GM21529 (cell line): ENCODE results near the gene ESYT3.

Experiments
- ATAC-seq: cut with Tn5 transposase; IDR thresholded peaks from one replicate; pipeline ENCODE4 v1.9.1; 2021; ENCODE audit not compliant: unreplicated experiment

The ESYT3 gene

DNA sequence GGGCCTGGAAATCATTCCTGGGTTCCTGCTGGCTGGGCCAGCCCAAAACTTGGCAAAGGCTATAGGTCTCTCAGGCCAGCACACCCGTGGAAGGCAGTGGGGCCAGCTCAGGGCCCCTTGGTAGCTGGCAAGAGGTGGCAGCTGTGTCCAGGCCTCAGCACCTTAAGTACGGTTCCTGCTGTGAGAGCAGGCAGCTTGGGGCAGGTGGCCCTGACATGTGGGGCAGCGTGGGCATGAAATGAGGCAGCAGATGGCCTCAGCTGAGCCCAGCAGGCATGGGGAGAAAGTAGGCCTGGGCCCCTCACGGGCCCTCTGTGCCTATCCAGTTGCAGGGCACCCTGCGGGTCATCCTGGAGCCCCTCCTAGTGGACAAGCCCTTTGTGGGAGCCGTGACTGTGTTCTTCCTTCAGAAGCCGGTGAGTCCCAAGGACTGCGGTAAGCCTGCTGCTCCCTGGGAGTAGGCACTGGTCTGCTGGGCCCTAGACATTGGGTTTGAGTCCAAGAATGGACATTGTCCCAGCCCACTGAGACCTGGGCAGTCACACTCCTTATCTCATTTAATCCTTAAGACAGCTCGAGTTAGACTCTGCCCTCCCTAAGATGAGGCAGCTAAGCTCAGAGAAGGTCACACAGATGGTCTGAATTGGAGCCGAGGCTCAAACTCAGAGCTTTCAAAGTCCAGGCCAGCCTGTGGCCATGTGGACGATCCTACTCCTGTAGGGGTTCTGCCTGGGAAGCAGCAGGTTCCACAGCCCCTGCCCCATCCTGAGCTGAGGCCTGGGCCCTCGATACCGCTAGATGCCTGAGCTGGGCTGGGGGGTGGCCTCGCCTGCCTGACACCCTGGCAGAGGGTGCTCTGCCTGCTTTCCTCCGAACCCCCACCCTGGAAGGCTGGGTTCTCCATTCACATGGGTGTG, 25.5 kb downstream of the ESYT3 start:
- no peak for ATAC-seq

DNA sequence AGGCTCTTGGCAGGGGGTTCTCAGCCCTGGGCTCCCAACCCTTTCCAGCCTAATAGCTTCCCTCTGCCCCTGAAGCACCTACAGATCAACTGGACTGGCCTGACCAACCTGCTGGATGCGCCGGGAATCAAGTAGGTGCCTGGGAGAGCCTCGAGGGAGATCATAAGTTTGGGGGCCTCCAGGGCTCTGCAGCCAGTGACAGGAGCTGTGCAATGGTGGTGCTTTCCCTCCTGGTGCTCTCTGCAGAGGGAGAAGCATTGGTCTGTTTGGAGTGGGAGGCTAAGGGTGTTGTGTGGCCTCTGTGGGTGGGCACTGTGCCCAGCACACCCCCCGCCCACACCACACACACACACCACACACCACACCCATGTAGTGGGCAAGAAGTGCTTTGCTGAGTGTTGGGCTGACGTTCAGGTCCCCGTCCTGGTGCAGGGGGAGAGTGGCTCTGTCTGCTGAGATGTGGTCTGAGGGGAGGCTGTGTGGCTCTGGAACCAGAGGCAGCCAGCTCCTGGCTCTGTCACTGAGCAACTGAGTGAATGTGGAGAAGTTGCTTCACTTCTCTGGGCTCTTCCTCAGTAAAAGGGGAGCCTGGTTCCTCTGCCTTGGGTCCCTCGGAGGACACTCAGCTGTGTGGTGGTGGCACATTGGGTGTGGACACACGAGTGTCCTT, 26.3 kb downstream of the ESYT3 start:
- no peak for ATAC-seq

DNA sequence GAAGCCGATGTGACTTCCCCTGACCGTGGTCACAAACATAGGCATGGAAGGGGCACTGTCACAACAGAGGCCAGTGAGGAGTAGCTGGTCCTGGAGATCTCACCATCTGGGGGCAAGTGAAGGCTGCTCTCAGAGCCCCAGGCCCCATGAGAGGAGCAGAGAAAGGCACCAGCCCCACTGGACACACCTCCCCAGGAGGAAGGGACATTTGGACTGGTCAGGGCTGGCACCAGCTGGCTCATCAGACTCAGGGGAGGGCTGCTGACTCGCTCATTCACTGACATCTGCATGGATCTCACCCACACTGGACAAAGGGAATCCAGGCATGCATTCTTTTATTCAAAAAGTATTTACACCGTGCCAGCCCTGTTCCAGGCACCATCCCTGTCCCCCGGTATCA, 26.8 kb downstream of the ESYT3 start:
- no peak for ATAC-seq

DNA sequence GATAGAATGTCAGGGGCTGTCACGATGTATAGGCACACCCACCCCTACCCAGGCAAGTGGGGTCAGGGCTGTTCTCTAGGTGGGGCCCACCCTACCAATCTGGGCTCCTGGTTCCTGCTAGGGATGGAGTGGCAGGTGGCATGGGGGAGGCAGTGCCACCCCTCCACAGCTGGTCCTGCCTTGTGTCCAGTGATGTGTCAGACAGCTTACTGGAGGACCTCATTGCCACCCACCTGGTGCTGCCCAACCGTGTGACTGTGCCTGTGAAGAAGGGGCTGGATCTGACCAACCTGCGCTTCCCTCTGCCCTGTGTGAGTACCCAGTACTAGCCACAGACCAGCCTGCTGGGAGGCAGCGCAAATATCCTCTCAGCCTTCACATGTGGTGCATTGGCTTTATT, 27.5 kb downstream of the ESYT3 start:
- no peak for ATAC-seq

DNA sequence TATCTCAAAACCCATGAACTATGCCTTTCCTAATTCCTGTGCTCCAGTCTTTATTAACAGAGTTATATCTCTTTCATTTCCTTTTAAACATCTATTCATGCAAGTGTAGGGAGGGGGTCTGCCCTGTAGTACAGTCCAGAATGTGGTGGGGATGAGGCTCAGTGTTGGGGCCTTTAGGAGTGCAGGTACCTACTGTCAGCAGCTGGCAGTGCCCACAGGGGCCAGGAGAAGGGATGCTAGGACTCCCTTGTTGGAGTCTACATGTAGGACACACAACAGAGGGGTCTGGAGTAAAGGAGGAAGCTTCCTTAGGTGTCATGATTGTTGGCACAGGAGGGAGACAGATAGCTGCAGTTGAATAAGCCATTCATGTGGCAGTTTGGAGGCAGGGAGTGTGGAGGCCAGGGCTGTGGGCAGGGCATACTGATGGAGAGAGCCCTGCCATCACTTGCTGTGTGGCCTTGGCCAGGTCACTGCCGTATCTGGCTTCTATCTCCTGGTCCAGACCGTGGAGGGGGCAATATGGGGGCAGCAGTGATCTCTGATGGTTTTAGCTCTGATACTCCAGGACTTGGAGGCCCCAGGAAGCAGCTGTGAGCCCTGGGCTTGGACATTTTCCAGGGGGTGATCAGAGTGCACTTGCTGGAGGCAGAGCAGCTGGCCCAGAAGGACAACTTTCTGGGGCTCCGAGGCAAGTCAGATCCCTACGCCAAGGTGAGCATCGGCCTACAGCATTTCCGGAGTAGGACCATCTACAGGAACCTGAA, 29.5 kb downstream of the ESYT3 start:
- ATAC-seq: no peak

DNA sequence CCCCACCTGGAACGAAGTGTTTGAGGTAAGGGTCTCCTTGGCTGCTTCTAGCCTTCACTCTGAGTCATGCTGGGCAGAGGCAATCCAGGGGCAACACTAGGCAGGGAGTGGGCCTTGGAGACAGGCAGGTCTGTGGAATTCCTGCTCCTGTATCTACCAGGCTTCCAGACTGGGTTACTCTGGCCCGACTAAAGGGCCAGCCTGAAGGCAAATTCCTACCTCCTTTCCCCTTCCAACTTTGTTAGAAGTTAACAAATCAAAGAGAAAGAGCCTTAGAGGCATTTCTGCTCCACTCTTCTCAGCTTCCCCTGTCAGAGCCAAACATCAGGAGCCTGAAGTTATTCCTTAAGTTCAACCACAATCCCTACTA, 30.1 kb downstream of the ESYT3 start:
- ATAC-seq: no peak

DNA sequence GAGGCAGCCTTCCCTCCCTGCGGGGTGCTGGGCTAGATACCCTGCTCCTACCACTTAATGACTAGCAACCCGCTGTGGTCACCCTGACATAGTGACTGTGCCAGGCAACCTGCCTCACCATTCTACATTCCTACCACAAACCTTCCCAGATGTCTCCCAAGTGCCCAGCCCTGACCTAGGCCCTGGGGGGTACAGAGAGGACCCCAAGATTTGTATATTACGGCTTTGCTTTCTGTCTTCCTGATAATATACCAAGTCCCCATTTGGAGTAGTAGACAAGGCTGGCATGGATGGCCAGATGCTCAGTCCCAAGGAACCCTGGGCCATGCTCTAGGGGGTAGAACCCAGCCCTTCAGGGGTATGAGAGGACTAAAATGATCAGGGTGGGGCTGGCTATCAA, 31.0 kb downstream of the ESYT3 start:
- ATAC-seq: no peak

DNA sequence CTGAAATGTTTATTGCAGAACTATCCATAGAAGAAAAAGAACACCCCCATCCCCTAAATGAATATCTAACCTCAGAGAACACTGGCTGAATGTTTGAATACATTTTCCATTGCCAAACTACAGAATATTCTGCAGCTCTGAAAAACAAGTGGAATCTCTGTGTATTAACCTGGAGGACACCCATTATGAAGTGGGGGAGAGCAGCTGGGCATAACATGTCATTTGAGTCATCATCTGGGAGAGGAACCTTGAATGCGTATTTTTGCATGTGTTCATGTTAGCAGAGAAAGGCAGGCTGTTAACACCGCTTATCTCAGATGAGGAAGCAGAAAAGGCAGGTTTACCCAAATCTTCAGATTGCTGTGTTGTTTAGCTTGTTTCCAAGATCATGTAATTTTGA, 31.5 kb downstream of the ESYT3 start:
- ATAC-seq: no peak

DNA sequence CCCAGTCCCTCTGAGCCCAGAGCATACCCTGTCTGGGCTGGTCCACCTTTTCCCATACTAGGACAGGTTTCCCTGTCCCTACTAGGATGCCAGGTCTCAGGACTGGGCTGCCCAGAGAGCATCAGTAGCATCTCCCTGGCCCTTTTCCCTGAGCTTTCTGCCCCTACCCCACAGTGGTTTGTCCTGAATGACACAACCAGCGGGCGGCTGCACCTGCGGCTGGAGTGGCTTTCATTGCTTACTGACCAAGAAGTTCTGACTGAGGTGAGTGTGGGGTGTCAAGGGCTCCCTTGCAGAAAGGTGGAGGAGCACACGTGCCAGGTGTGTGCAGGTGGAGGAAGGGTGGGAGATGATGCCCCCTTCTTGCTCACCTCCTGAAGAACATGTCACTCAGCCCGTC, 33.5 kb downstream of the ESYT3 start:
- ATAC-seq: no peak

DNA sequence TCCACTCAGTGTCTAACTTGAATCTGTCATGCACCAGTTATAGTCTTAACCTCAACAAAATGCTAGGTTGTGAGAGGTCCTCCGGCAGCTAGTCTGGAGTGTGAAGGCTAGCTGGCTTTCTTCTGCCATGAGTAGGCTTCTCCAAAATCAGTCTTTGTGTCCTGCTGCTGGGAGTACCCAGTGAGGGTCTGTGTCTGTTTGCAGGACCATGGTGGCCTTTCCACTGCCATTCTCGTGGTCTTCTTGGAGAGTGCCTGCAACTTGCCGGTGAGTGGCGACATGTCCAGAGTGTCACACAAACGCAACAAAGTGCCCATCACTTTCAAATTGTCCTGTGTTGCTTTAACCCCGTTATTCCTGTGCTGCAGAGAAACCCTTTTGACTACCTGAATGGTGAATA, 34.0 kb downstream of the ESYT3 start:
- no peak for ATAC-seq

DNA sequence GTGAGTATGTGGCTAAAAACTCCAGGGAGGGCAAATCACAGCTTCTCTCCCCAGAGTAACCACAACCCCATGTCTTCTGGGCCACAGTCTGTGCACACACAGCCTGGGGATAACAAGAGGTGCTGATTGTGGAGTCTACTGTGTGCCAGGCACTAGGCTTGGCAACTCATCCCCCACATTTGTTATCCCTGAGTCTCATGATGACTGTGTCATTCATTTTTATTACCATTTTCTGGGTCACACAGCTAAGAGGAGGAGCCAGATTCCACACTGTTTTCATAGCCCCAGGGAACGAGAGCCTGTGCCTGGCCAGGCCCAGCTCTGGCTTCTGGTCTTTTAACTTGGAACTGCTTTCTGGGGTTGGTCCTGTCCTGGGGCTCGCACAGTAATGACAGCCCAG, 34.5 kb downstream of the ESYT3 start:
- no peak for ATAC-seq

DNA sequence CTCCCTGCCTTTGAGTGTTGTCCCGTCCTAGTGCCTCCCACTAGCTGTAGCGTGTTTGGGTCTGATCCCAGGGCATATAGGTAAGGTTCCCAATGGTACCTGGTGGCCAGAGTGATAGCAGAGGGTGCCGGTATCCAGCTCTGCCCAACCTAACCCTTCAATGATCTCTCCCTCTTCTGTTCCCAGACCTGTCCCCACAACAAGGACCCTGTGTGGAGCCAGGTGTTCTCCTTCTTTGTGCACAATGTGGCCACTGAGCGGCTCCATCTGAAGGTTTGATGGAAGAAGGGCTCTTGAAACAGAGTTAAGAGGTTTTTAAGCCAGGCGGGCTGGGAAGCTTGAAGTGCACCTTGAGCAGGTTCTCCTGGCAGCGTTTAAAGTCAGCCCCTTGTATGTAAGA, 35.5 kb downstream of the ESYT3 start:
- ATAC-seq: no peak

DNA sequence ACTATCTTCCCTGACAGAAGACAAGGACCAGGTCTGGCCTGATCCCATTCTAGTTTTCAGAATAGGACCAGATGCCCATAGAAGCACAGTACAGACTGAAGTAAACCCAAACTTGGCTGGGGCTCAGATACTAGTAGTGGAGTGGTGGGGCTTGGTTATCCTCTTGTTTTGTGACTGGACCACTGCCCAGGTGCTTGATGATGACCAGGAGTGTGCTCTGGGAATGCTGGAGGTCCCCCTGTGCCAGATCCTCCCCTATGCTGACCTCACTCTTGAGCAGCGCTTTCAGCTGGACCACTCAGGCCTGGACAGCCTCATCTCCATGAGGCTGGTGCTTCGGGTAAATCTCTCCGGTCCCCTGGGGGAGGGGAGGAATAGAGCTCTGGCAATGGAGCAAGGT, 36.3 kb downstream of the ESYT3 start:
- no peak for ATAC-seq

DNA sequence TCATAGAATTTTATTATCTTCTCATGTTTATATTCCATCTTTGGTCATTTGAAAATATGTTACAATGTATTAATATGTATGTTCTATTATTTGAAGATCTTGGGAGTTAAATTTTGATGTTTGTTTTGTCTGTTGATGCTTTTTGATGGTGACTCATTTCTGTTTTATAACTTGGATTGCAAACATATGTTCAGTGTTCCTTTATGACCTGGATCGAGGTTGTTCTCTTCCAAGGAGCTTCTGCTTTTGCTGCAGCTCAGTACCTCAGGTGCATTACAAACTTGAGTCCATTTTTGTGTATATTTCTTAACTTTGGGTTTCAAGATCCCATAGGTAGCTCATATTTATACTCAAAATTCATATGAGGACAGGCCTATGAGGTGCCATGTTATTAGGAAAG, 37.1 kb downstream of the ESYT3 start:
- no peak for ATAC-seq

DNA sequence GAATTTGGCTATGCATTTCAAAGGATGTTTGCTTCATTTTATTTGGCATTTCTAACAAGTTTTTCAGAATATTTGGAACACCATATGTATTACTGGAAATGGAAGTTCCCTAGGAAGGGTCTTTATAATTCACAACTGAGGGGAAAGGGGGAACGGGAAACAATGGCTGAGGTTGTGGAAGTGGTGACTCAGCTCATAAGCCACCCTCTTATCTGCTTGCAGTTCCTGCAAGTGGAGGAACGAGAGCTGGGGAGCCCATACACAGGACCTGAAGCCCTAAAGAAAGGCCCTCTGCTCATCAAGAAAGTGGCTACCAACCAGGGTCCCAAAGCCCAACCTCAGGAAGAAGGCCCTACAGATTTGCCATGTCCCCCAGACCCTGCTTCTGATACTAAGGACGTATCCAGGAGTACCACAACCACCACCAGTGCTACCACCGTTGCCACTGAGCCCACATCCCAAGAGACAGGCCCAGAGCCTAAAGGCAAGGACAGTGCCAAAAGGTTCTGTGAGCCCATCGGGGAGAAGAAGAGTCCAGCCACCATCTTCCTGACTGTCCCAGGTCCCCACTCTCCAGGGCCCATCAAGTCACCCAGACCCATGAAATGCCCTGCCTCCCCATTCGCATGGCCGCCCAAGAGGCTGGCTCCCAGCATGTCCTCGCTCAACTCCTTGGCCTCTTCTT, 37.9 kb downstream of the ESYT3 start:
- no peak for ATAC-seq

DNA sequence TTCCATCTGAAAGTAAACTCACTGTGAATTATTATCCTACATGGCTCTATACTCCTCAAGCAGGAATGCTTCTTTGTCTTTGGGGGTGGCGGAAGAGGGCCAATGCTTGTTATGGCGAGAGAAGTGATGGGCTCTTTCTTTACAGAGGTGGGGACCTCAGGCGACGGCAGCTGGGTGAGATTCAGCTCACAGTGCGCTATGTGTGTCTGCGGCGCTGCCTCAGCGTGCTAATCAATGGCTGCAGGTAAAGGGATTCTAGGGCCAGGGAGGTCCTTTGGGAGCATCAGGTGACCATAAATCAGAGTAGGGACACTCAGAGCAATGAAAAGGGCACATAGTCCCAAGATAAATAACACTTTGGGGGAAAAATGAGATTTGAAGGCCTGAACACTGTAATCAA, 39.0 kb downstream of the ESYT3 start:
- ATAC-seq: no peak

DNA sequence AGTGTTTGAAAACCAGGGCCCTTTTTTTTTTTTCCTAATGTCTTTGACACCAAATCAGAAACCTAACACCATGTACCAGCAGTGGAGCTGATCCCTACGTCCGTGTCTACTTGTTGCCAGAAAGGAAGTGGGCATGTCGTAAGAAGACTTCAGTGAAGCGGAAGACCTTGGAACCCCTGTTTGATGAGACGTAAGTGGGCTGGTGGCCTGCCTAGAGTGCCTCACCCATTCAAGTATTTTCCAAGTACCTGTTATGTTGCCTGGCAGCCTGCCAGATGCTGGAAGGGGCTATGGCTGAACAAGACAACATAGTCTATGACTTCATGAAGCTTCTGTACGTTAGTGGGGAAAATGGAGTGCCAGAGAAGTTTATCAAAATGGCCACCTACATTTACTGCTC, 39.7 kb downstream of the ESYT3 start:
- ATAC-seq: no peak

DNA sequence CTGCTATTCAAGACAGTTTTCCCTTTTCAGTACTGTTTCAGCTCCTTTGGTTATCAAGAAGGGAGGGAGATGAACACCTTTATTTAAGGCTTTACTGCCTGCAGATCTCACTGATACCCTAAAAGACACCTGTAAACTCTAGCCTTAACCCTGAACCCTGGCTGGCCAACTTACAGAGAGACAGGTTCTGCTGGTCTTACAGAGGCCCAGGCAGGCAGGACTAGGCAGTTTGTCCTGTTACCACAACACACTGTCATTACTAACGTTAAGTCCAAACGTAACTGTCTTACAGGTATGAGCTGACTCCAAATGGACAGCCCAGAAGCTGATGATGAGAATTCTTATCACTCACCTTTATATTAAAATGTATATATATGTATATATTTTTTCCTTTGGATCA, 42.1 kb downstream of the ESYT3 start:
- ATAC-seq: no peak

DNA sequence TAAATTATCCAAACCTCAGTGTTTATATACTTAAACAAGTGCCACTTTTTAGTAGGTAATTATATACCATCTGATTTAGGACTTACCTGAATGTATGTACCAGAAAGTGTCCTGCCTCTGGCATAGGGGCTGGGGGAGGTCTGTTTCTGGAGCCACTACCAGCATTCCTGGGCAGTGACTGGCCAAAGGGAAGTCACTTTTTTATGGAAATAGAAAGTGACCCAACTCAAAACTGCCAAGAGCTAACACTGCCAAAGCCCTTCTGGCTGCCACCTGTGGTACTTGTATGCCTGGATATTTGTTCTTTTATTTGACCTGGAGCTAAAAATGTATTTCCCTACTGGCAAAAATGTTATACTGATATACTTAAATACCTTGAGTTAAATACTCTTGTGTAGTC, 42.7 kb downstream of the ESYT3 start:
- ATAC-seq: no peak

DNA sequence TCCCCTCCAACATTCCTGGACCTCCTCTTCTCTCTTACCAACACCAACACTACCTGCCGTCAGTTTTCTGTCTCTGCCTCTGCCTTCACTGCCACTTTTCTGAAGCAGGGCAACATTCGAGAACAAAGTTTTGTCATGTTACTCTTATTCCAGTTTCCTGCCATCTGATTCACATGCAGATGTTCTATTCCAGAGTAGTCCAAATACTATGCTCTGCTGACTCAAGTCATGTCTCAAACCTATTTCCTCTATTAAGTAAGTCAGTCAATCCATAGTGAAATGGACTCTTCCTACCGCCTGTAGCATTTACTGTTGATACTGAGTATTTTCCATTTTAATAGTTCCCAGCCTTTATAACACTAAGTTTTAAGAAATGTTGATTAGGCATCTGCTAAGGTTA, 43.4 kb downstream of the ESYT3 start:
- ATAC-seq: no peak

DNA sequence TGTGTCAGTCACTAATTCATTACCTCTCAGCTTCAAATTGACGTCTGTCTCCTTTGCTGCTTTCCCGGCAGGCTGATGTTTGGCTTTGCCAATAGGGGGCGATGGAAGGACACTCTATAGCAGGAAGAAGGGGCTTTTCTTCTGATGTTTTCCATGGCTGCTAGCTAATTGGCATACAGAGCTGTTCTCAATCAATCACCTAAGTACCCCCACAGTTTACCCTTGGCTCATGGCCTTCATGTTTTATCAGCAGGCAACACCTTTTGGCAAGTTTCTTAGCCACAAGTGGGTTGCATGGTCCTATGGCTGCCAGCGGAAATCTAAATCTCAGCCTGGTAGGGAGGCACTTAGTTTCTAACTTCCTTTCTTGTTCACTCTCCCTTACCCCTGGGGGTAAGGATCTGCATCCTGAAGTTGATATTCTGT, 45.0 kb downstream of the ESYT3 start:
- ATAC-seq: peak; percentile 57
